NB4 (cell line): ENCODE data around the gene ACCS.

Experiments used
- MYC ChIP-seq: IDR thresholded peaks from 2 replicates; pipeline ENCODE4 v1.6.1; 2011; ENCODE audit warnings: low read depth, low read length
- POLR2A ChIP-seq: IDR thresholded peaks from 2 replicates; pipeline ENCODE4 v1.6.1; 2011; ENCODE audit warnings: mild to moderate bottlenecking; ENCODE audit not compliant: insufficient read length; ENCODE audit errors: extremely low read depth
- TF ChIP-seq, protein P1 (sequence below): IDR thresholded peaks from one replicate; pipeline ENCODE4 v1.5.1; 2012; ENCODE audit warnings: low read depth, low read length
- TF ChIP-seq, protein P2 (sequence below): IDR thresholded peaks from 2 replicates; pipeline ENCODE4 v1.6.1; 2011; ENCODE audit warnings: low read depth, low read length

DNA sequence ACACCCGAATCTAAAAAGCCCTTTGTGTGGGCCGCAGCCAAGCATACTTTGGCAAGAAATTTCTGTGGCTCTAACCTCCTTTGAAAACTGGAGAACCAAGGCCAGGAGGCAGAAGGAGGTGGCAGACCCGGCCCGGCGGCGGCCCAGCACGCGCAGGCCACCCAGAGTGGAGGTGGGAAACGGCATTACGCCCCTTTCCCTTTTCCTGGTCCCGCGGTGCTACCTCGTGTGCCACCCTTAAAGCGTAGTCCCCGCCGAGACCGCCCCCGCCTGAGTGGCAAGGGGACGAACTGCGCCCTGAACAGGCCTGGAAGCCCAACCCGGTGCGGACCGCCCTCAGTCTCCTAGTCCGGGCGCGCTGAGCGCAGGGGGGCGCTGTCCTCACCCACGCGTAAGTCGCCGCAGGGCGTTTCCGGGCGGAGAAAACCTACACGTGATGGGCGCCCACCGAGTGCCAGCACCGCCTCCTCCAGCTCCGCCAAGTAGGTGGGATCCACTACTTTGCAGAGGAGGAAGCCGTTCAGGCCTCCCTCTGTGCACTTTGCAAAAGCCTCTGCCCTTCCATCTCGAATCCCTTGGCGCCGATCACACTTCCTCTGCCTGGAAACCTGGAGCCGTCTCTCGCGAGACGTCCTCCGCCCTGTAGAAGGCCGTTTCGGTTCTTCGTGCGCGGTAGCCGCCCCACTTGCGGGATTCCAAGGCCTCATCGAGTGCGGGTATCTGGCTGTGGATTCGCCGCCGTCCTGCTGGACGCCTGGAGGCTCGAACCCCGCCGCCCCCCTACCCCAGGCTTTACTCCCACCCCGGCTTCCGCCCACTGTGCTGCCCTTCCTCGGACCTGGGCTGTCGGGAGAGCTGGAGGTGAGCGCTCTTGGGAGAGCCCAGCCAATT lies at the start of gene ACCS:
- TF ChIP-seq, protein P1, sequence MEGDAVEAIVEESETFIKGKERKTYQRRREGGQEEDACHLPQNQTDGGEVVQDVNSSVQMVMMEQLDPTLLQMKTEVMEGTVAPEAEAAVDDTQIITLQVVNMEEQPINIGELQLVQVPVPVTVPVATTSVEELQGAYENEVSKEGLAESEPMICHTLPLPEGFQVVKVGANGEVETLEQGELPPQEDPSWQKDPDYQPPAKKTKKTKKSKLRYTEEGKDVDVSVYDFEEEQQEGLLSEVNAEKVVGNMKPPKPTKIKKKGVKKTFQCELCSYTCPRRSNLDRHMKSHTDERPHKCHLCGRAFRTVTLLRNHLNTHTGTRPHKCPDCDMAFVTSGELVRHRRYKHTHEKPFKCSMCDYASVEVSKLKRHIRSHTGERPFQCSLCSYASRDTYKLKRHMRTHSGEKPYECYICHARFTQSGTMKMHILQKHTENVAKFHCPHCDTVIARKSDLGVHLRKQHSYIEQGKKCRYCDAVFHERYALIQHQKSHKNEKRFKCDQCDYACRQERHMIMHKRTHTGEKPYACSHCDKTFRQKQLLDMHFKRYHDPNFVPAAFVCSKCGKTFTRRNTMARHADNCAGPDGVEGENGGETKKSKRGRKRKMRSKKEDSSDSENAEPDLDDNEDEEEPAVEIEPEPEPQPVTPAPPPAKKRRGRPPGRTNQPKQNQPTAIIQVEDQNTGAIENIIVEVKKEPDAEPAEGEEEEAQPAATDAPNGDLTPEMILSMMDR: peak; percentile 52
- TF ChIP-seq POLR2A: peak; percentile 78
- TF ChIP-seq, protein P2, sequence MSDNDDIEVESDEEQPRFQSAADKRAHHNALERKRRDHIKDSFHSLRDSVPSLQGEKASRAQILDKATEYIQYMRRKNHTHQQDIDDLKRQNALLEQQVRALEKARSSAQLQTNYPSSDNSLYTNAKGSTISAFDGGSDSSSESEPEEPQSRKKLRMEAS: peak; percentile 92
- peak; percentile 91 for TF ChIP-seq MYC
